ENCODE measurements around the gene GALNT14. TPM values are rescaled to one million over a fixed set of nuclear protein-coding genes. Genes with fewer than 3 reads are reported as not detected.

Gene GALNT14
- total RNA-seq, 1 experiment from 2014 or later = 6.0 TPM

- ATAC-seq = peak; percentile 80
- CTCF ChIA-PET = interaction anchor here (0.7 to 2.3 kb wide), 6 partner anchors 42 to 967 kb away, joined by 3 to 9 read pairs (median 3); partner anchors contain the start of gene EHD3
- Mint-ChIP-seq H3K4me3 (no peak overlapping the region), H3K4me1 (peaks cover 65% of the 10 kb centered on the region), H3K27ac (peak overlapping the region; percentile 40; the same call in 1 of the 2 replicates), H3K36me3 (no peaks in the 10 kb centered on the region), H3K9me3 (no peaks in the 10 kb centered on the region), H3K27me3 (ENCODE audit: low read depth) (peaks cover 26% of the 10 kb centered on the region)
- DNase-seq (ENCODE audit: low spot score) = no peak
- POLR2A ChIA-PET = no interaction called here
- no peak for TF ChIP-seq FOXK1 (CRISPR knock-in tag; IDR thresholded peaks at IDR 0.05)
- no peak for TF ChIP-seq ZNF219 (CRISPR knock-in tag; IDR thresholded peaks at IDR 0.05; ENCODE audit: borderline replicate concordance)
- TF ChIP-seq ZMAT4 (CRISPR knock-in tag; IDR thresholded peaks at IDR 0.05) = no peak
Measured at GRCh38 chr2:31131871-31132270, 6.4 kb downstream of the GALNT14 start.

- H3K9me3 Mint-ChIP-seq = no peaks in the 10 kb centered on the region
- no peaks in the 10 kb centered on the region for H3K36me3 Mint-ChIP-seq
- H3K4me3 Mint-ChIP-seq = no peak overlapping the region
- CTCF ChIA-PET = interaction anchor here (0.7 to 2.9 kb wide), 8 partner anchors 9 to 418 kb away, joined by 3 to 14 read pairs (median 4); partner anchors contain the start of gene GALNT14
- TF ChIP-seq MYBL2 (CRISPR knock-in tag; IDR thresholded peaks at IDR 0.05) (no peak), FOXK1 (CRISPR knock-in tag; IDR thresholded peaks at IDR 0.05) (no peak), ATF1 (CRISPR knock-in tag; IDR thresholded peaks at IDR 0.05) (no peak), ZMAT4 (CRISPR knock-in tag; IDR thresholded peaks at IDR 0.05) (no peak), CREB1 (CRISPR knock-in tag; IDR thresholded peaks at IDR 0.05) (no peak), ZBTB43 (CRISPR knock-in tag; IDR thresholded peaks at IDR 0.05) (no peak), ZNF138 (CRISPR knock-in tag; conservative IDR thresholded peaks at IDR 0.05) (no peak), ZNF396 (CRISPR knock-in tag; IDR thresholded peaks at IDR 0.05; ENCODE audit: borderline replicate concordance) (no peak), NR3C1 (CRISPR knock-in tag; conservative IDR thresholded peaks at IDR 0.05; ENCODE audit: low read depth) (no peak), ZNF532 (CRISPR knock-in tag; IDR thresholded peaks at IDR 0.05; ENCODE audit: borderline replicate concordance) (no peak), USF1 (CRISPR knock-in tag; IDR thresholded peaks at IDR 0.05) (no peak)
- no peak overlapping the region for H3K27ac Mint-ChIP-seq
- peaks cover 4% of the 10 kb centered on the region for H3K27me3 Mint-ChIP-seq (ENCODE audit: low read depth)
- POLR2A ChIA-PET = no interaction called here
- ATAC-seq (peak; percentile 28), DNase-seq (ENCODE audit: low spot score) (no peak)
- H3K4me1 Mint-ChIP-seq = peaks cover 49% of the 10 kb centered on the region
Measured at GRCh38 chr2:31129375-31130171, 8.7 kb downstream of the GALNT14 start.

GRCh38 chr2:31127931-31128330 lies 10.3 kb downstream of the GALNT14 start:
- no peak for ATAC-seq
- DNase-seq (ENCODE audit: low spot score) = no peak
- Mint-ChIP-seq H3K36me3 (no peaks in the 10 kb centered on the region), H3K4me3 (no peak overlapping the region), H3K9me3 (no peaks in the 10 kb centered on the region), H3K4me1 (peaks cover 53% of the 10 kb centered on the region), H3K27me3 (ENCODE audit: low read depth) (no peaks in the 10 kb centered on the region), H3K27ac (no peak overlapping the region)
- ChIA-PET CTCF (interaction anchor here (2.1 to 2.5 kb wide), 2 partner anchors 10 to 417 kb away, joined by 6 to 14 read pairs; partner anchors contain the start of gene GALNT14), POLR2A (no interaction called here)
- TF ChIP-seq EMX1 (CRISPR knock-in tag; IDR thresholded peaks at IDR 0.05) (no peak), GABPB1 (CRISPR knock-in tag; IDR thresholded peaks at IDR 0.05) (no peak), ZMAT4 (CRISPR knock-in tag; IDR thresholded peaks at IDR 0.05) (no peak), NR3C1 (CRISPR knock-in tag; conservative IDR thresholded peaks at IDR 0.05; ENCODE audit: low read depth) (no peak), ZNF423 (CRISPR knock-in tag; IDR thresholded peaks at IDR 0.05) (no peak), IRF2 (CRISPR knock-in tag; IDR thresholded peaks at IDR 0.05; ENCODE audit: borderline replicate concordance, low read depth) (no peak), USF1 (CRISPR knock-in tag; IDR thresholded peaks at IDR 0.05) (no peak), ZNF317 (CRISPR knock-in tag; IDR thresholded peaks at IDR 0.05; ENCODE audit: borderline replicate concordance, low read depth) (no peak)
